HepG2 (cell line): ENCODE measurements around the gene PDE2A. TPM values are rescaled to one million over a fixed set of nuclear protein-coding genes. Genes with fewer than 3 reads are reported as not detected.

Experiments used
- ATAC-seq: fragments of 200-7000 bp; cut with Tn5 transposase; 3 replicates; pipeline ENCODE4 v1.9.1; 2020; ENCODE audit warnings: mild to moderate bottlenecking, moderate library complexity
- BruUV-seq: library from RNA; stranded (reverse); fragments of 400-500 nt; replicated peaks from 2 replicates; lab custom pipeline; 2021; lab: Mats Ljungman, UMichigan
- CTCF ChIA-PET: fragments of 300-600 bp; formaldehyde crosslinking; extraction: SDS; loops from one replicate; lab custom pipeline; 2021; ENCODE audit warnings: low total read pairs, inconsistent platforms, low intra/inter-chr PET ratio; lab: Yijun Ruan, JAX
- POLR2A ChIA-PET: fragments of 350-600 bp; sonication (Branson Sonifier 250); formaldehyde crosslinking; loops from one replicate; lab custom pipeline; 2020; ENCODE audit warnings: antibody characterized with exemption, inconsistent platforms; lab: Yijun Ruan, JAX
- DNase-seq: peaks from one replicate; pipeline ENCODE4 v3.0.0-alpha.2; 2015; ENCODE audit warnings: low spot score
- FAIRE-seq: peaks from 3 replicates; lab custom pipeline; 2011; peaks lifted over from hg19 to GRCh38; lab: Jason Lieb, UNC
- H2AFZ ChIP-seq: one replicate; pipeline ENCODE4 v1.6.1; 2011; ENCODE audit warnings: low read length, inconsistent platforms
- H3K27ac ChIP-seq: fragments of 300-600 bp; 3 replicates; pipeline ENCODE4 v1.8.0; 2011; ENCODE audit warnings: mixed run types, mild to moderate bottlenecking, mixed read lengths, low read length, inconsistent platforms; ENCODE audit not compliant: insufficient read depth; ENCODE audit errors: extremely low read length
- H3K27me3 ChIP-seq, 2 experiments: fragments of 200-600 bp in 1 of 2; 2 replicates in 1 of 2; 3 replicates in 1 of 2; pipeline versions ENCODE4 v1.6.0 to v1.8.0; 2011; ENCODE audit warnings: low read length in 2 of 2, mild to moderate bottlenecking in 2 of 2, moderate library complexity in 2 of 2, inconsistent platforms in 1 of 2; ENCODE audit not compliant: insufficient read depth in 2 of 2, control insufficient read depth in 1 of 2
- H3K36me3 ChIP-seq, 2 experiments: fragments of 200-600 bp in 1 of 2; replicated peaks in 1 of 2; 2 replicates in 1 of 2; 3 replicates in 1 of 2; pipeline versions ENCODE4 v1.5.1 to v1.8.0; 2011; ENCODE audit warnings: low read length in 2 of 2, inconsistent platforms in 1 of 2; ENCODE audit not compliant: insufficient read depth in 2 of 2, control insufficient read depth in 1 of 2
- H3K4me1 ChIP-seq: 2 replicates; pipeline ENCODE4 v1.5.1; 2012; ENCODE audit warnings: low read length, inconsistent platforms; ENCODE audit not compliant: insufficient read depth
- H3K4me2 ChIP-seq: 2 replicates; pipeline ENCODE4 v1.6.0; 2011; ENCODE audit warnings: low read depth, low read length, inconsistent platforms
- H3K4me3 ChIP-seq, 3 experiments: fragments of 200-600 bp in 1 of 3; sonication (generic), shearing (Covaris generic) in 1 of 3; replicated peaks in 1 of 3; 2 replicates each; pipeline ENCODE4 v1.5.1; 2011 to 2016; ENCODE audit warnings: low read length in 3 of 3, inconsistent platforms in 2 of 3, low read depth in 2 of 3, mild to moderate bottlenecking in 2 of 3, control low read depth in 1 of 3, mixed read lengths in 1 of 3; ENCODE audit not compliant: insufficient read depth in 1 of 3
- H3K79me2 ChIP-seq: one replicate; pipeline ENCODE4 v1.6.1; 2011; ENCODE audit warnings: low read length, inconsistent platforms; ENCODE audit not compliant: insufficient read depth
- H3K9ac ChIP-seq: 2 replicates; pipeline ENCODE4 v1.6.0; 2011; ENCODE audit warnings: mild to moderate bottlenecking, low read depth, low read length, inconsistent platforms; ENCODE audit not compliant: insufficient read depth
- H3K9me3 ChIP-seq: 2 replicates; pipeline ENCODE4 v1.5.1; 2012; ENCODE audit warnings: mild to moderate bottlenecking, low read length
- H4K20me1 ChIP-seq: 2 replicates; pipeline ENCODE4 v1.6.0; 2011; ENCODE audit warnings: inconsistent platforms, mild to moderate bottlenecking, low read length, moderate library complexity; ENCODE audit not compliant: insufficient read depth
- ATF7 ChIP-seq, 2 experiments: fragments of 450-650 bp in 1 of 2; sonication (generic) in 1 of 2; formaldehyde crosslinking in 1 of 2; IDR thresholded peaks; 2 replicates each; pipeline versions ENCODE4 v1.4.0 to v1.6.1; 2016 to 2020; ENCODE audit warnings: antibody characterized with exemption in 1 of 2, mild to moderate bottlenecking in 1 of 2, missing genetic modification reagents in 1 of 2
- BCL6 ChIP-seq: IDR thresholded peaks from 2 replicates; pipeline ENCODE4 v1.6.1; 2016; ENCODE audit warnings: missing genetic modification reagents, missing compliant biosample characterization
- CHD4 ChIP-seq: fragments of 200-600 bp; sonication (generic); IDR thresholded peaks from 2 replicates; pipeline ENCODE4 v1.7.0; 2017; ENCODE audit warnings: mild to moderate bottlenecking, low read length, borderline replicate concordance
- GMEB2 ChIP-seq: IDR thresholded peaks from 2 replicates; pipeline ENCODE4 v1.6.1; 2016; ENCODE audit warnings: missing biosample characterization, missing genetic modification reagents, low read depth
- PRPF4 ChIP-seq: fragments of 200-400 bp; formaldehyde crosslinking; IDR thresholded peaks from 2 replicates; pipeline ENCODE4 v1.6.1; 2016; ENCODE audit warnings: low read length, low read depth; ENCODE audit not compliant: poor library complexity, severe bottlenecking
- SALL1 ChIP-seq: sonication (generic); formaldehyde crosslinking; IDR thresholded peaks from 2 replicates; pipeline ENCODE4 v1.8.0; 2022; ENCODE audit warnings: mild to moderate bottlenecking, missing genetic modification reagents
- SALL2 ChIP-seq: sonication (generic); formaldehyde crosslinking; IDR thresholded peaks from 2 replicates; pipeline ENCODE4 v1.8.1; 2023; ENCODE audit warnings: mild to moderate bottlenecking, missing genetic modification reagents, inconsistent platforms
- ZNF546 ChIP-seq: sonication (generic); formaldehyde crosslinking; conservative IDR thresholded peaks from 2 replicates; pipeline ENCODE4 v1.8.1; 2023; ENCODE audit warnings: mild to moderate bottlenecking, missing genetic modification reagents
- ZNF761 ChIP-seq: sonication (generic); formaldehyde crosslinking; conservative IDR thresholded peaks from 2 replicates; pipeline ENCODE4 v1.4.0; 2020; ENCODE audit warnings: mild to moderate bottlenecking, missing genetic modification reagents
- ZSCAN29 ChIP-seq: sonication (generic); formaldehyde crosslinking; conservative IDR thresholded peaks from 2 replicates; pipeline ENCODE4 v1.4.0; 2020; ENCODE audit warnings: mild to moderate bottlenecking, missing genetic modification reagents
- WGBS: methylation state at CpG from one replicate; pipeline ENCODE4 v1.1.6; 2017; ENCODE audit warnings: low lambda C conversion rate; 5-methylcytosine and 5-hydroxymethylcytosine counted together
- in situ Hi-C: cut with HindIII; loops from 2 replicates; pipeline ENCODE4 v1.10.0; 2017; ENCODE audit warnings: low pct_unique_long_range_greater_than_20kb; ENCODE audit not compliant: extremely low pct_ligation_motif_present
- intact Hi-C: fragments of 100-400 bp; cut with micrococcal nuclease; formaldehyde crosslinking; loops from one replicate; pipeline ENCODE4 v1.10.0; 2022; ENCODE audit not compliant: unreplicated experiment
- polyA plus RNA-seq, 8 experiments: library from polyadenylated mRNA; depleted of rRNA in 3 of 8; stranded (reverse) in 7 of 8; unstranded in 1 of 8; fragments of >200 nt; fragmentation: Illumina TruSeq in 4 of 8; extraction: Trizol in 4 of 8; gene quantifications; 2 replicates each; pipeline versions ENCODE4 v1.2.1 to v1.2.3, GENCODE V29; 2011 to 2016; ENCODE audit warnings: low read depth in 4 of 8, missing spikeins in 1 of 8, mixed read lengths in 1 of 8; ENCODE audit not compliant: insufficient read depth in 1 of 8
- total RNA-seq, 5 experiments: library from RNA; depleted of rRNA; stranded (reverse); fragments of >200 nt; fragmentation: Illumina TruSeq; extraction: Trizol; gene quantifications; 2 replicates each; pipeline ENCODE4 v1.2.3, GENCODE V29; 2016; ENCODE audit warnings: low read depth in 1 of 5
- TF ChIP-seq, protein P1 (sequence below): sonication (generic); formaldehyde crosslinking; IDR thresholded peaks from 2 replicates; pipeline ENCODE4 v1.5.0; 2020; ENCODE audit warnings: mild to moderate bottlenecking, missing genetic modification reagents
- TF ChIP-seq, protein P2 (sequence below): sonication (generic); formaldehyde crosslinking; conservative IDR thresholded peaks from 2 replicates; pipeline ENCODE4 v1.4.0; 2020; ENCODE audit warnings: missing genetic modification reagents

PDE2A gene
- total and polyA plus RNA-seq, 2 of the 13 experiments (the other 11 are each of a cell fraction or from before 2014, with no cell fraction given), result 3.1 TPM; not detected in 1

DNA sequence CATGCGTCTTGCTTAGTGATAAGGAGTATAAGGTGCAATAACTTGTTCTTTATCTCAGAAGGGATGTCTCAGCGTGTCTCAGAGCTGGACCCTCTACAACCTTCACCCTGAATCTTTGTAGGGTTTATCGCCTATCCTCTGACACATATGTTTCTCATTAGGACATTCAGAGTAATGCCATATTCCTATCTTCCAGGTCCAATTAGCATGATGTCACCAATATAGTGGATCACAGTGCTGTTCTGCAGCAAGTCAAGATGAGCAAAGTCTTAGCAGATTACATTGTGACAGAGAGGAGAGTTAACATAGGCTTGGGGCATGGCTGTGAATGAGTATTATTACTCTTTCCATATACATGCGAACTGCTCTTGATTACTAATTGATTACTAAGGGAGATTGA lies 129.6 kb downstream of the PDE2A start:
- Histone ChIP-seq H3K4me2 (no peak overlapping the region), H4K20me1 (no peaks in the 10 kb centered on the region), H3K9ac (no peak overlapping the region), H3K4me1 (peaks cover 6% of the 10 kb centered on the region), H3K36me3 (no peaks in the 10 kb centered on the region; a peak in 1 of 5 replicates), H3K79me2 (no peaks in the 10 kb centered on the region), H3K4me3 (no peak overlapping the region), H3K9me3 (no peaks in the 10 kb centered on the region), H3K27me3 (peaks cover 0 to 28% of the 10 kb centered on the region in 2 experiments; a peak in 3 of 5 replicates), H2AFZ (no peak overlapping the region), H3K27ac (no peak overlapping the region)
- intact Hi-C loops (no loop called here), in situ Hi-C loops (no loop called here)
- WGBS, result 31% methylated on average over 4 of the region's 4 CpGs
- ChIA-PET CTCF (no interaction called here), POLR2A (no interaction called here)
- FAIRE-seq, result no peak
- no peak for DNase-seq
- BruUV-seq, result no TSS peak
- peak; percentile 78 for TF ChIP-seq ATF7 (IDR thresholded peaks at IDR 0.05)
- TF ChIP-seq ATF7 (CRISPR knock-in tag; IDR thresholded peaks at IDR 0.05), result no peak
- TF ChIP-seq ZSCAN29 (CRISPR knock-in tag), result no peak
- TF ChIP-seq SALL1 (CRISPR knock-in tag), result no peak
- no peak for ATAC-seq

DNA sequence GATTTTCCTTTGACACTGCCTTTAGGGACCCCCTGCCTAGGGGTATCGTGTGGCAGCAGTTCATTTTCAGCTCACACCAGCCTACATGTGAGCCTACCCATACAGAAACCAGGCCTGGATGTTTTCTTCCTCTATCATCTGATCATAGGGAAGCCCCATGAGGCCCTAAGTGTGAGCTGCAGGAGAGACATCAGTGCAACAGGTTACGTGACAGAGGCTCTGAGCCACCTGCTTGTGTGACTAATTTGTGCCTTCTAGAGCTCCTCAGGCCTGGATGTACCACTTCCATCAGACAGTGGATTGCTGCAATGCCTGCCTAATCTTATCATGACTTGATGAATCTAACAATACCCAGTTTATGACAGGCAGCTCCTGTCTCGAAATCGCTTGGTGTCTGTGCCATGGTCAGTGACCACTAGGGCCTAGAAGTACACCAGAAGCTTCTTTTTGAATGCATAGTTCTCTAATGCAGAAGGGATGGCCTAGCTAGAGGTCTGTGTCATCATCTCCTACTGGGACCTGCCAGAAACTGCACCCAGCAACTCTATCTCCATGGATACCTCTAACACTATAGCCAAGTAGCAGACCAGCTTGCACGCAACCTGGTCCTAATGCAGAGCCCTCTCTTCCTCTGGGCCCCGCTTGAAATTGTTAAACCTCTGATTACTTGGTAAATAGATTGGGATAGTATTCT lies 130.2 kb downstream of the PDE2A start:
- DNase-seq (no peak), ATAC-seq (no peak), FAIRE-seq (no peak)
- no TSS peak for BruUV-seq
- Histone ChIP-seq H2AFZ (no peak overlapping the region), H3K9ac (no peak overlapping the region), H3K36me3 (no peaks in the 10 kb centered on the region; a peak in 1 of 5 replicates), H3K27ac (no peak overlapping the region), H4K20me1 (no peaks in the 10 kb centered on the region), H3K27me3 (peaks cover 0 to 28% of the 10 kb centered on the region in 2 experiments; a peak in 3 of 5 replicates), H3K9me3 (no peaks in the 10 kb centered on the region), H3K4me3 (no peak overlapping the region), H3K79me2 (no peaks in the 10 kb centered on the region), H3K4me1 (peaks cover 6% of the 10 kb centered on the region), H3K4me2 (no peak overlapping the region)
- POLR2A ChIA-PET, result no interaction called here
- CTCF ChIA-PET, result no interaction called here
- in situ Hi-C loops (no loop called here), intact Hi-C loops (no loop called here)
- WGBS, result 20% methylated on average over 5 of the region's 6 CpGs
- TF ChIP-seq CHD4 (no peak), ZNF761 (CRISPR knock-in tag) (no peak), ZNF546 (CRISPR knock-in tag) (no peak), GMEB2 (CRISPR knock-in tag) (no peak), SALL2 (CRISPR knock-in tag) (no peak), PRPF4 (no peak), BCL6 (CRISPR knock-in tag) (no peak)
- TF ChIP-seq, protein P1, sequence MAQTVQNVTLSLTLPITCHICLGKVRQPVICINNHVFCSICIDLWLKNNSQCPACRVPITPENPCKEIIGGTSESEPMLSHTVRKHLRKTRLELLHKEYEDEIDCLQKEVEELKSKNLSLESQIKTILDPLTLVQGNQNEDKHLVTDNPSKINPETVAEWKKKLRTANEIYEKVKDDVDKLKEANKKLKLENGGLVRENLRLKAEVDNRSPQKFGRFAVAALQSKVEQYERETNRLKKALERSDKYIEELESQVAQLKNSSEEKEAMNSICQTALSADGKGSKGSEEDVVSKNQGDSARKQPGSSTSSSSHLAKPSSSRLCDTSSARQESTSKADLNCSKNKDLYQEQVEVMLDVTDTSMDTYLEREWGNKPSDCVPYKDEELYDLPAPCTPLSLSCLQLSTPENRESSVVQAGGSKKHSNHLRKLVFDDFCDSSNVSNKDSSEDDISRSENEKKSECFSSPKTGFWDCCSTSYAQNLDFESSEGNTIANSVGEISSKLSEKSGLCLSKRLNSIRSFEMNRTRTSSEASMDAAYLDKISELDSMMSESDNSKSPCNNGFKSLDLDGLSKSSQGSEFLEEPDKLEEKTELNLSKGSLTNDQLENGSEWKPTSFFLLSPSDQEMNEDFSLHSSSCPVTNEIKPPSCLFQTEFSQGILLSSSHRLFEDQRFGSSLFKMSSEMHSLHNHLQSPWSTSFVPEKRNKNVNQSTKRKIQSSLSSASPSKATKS (CRISPR knock-in tag), result no peak
- TF ChIP-seq, protein P2, sequence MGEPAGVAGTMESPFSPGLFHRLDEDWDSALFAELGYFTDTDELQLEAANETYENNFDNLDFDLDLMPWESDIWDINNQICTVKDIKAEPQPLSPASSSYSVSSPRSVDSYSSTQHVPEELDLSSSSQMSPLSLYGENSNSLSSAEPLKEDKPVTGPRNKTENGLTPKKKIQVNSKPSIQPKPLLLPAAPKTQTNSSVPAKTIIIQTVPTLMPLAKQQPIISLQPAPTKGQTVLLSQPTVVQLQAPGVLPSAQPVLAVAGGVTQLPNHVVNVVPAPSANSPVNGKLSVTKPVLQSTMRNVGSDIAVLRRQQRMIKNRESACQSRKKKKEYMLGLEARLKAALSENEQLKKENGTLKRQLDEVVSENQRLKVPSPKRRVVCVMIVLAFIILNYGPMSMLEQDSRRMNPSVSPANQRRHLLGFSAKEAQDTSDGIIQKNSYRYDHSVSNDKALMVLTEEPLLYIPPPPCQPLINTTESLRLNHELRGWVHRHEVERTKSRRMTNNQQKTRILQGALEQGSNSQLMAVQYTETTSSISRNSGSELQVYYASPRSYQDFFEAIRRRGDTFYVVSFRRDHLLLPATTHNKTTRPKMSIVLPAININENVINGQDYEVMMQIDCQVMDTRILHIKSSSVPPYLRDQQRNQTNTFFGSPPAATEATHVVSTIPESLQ (CRISPR knock-in tag), result no peak
